T-cell (primary cell): ENCODE data around the gene ADGRG7. TPM values are rescaled to one million over a fixed set of nuclear protein-coding genes. Genes with fewer than 3 reads are reported as not detected.
A peak's percentile ranks its signal among the peaks of the same experiment; 100 is the strongest.

Source experiments
- ATAC-seq, 4 experiments: fragments of 200-7000 bp in 3 of 4; fragments of 150-1000 bp in 1 of 4; cut with Tn5 transposase; replicated peaks in 1 of 4; 1 replicate in 3 of 4; 2 replicates in 1 of 4; pipeline ENCODE4 v1.10.0; 2021; ENCODE audit warnings: moderate library complexity in 3 of 4, mild to moderate bottlenecking in 2 of 4, moderate number of reproducible peaks in 1 of 4
- CTCF ChIA-PET, 2 donors: fragments of 300-600 bp; sonication (Branson Sonifier 250); formaldehyde crosslinking; loops; one replicate each; lab custom pipeline; 2022; ENCODE audit warnings: antibody characterized with exemption in 2 of 2; lab: Charles Lee
- POLR2A ChIA-PET, 2 donors: fragments of 300-600 bp; sonication (Branson Sonifier 250); formaldehyde crosslinking; loops; one replicate each; lab custom pipeline; 2022; ENCODE audit warnings: antibody characterized with exemption in 2 of 2; lab: Charles Lee
- DNase-seq, 35 experiments: peaks; one replicate each; pipeline versions ENCODE4 v3.0.0 to v3.0.0-alpha.2; 2013 to 2023
- H3K27ac ChIP-seq: one replicate; pipeline ENCODE4 v1.5.1; 2013; ENCODE audit warnings: low read length
- H3K27me3 ChIP-seq, 2 experiments: replicated peaks in 1 of 2; 1 replicate in 1 of 2; 2 replicates in 1 of 2; pipeline versions ENCODE4 v1.6.1 to v1.7.0; 2013; ENCODE audit warnings: low read length in 1 of 2, mixed read lengths in 1 of 2; ENCODE audit not compliant: control insufficient read depth in 2 of 2, insufficient read depth in 2 of 2; ENCODE audit errors: extremely low read depth in 1 of 2
- H3K36me3 ChIP-seq, 2 donors: 1 replicate in 1 of 2; 2 replicates in 1 of 2; pipeline versions ENCODE4 v1.6.1 to v1.7.0; 2013; ENCODE audit warnings: low read length in 1 of 2; ENCODE audit not compliant: control insufficient read depth in 2 of 2, insufficient read depth in 1 of 2; ENCODE audit errors: extremely low read depth in 1 of 2
- H3K4me1 ChIP-seq, 2 experiments: 1 replicate in 1 of 2; 2 replicates in 1 of 2; pipeline versions ENCODE4 v1.6.1 to v1.7.0; 2013; ENCODE audit warnings: low read length in 2 of 2, mixed read lengths in 1 of 2; ENCODE audit not compliant: insufficient read depth in 2 of 2, control insufficient read depth in 1 of 2; ENCODE audit errors: extremely low read depth in 1 of 2
- H3K4me3 ChIP-seq, 2 donors: 1 replicate in 1 of 2; 2 replicates in 1 of 2; pipeline versions ENCODE4 v1.5.1 to v1.7.0; 2013; ENCODE audit warnings: mild to moderate bottlenecking in 2 of 2, low read length in 1 of 2, moderate library complexity in 1 of 2; ENCODE audit not compliant: control insufficient read depth in 1 of 2; ENCODE audit errors: extremely low read depth in 1 of 2
- H3K9me3 ChIP-seq: 2 replicates; pipeline ENCODE4 v1.7.0; 2013
- H3K27ac Mint-ChIP-seq, 2 donors: one replicate each; pipeline ENCODE4 v1.8.0; 2020 to 2021; ENCODE audit warnings: mild to moderate bottlenecking in 2 of 2, mixed read lengths in 2 of 2
- H3K27me3 Mint-ChIP-seq, 2 donors: one replicate each; pipeline ENCODE4 v1.8.0; 2021 to 2022; ENCODE audit warnings: mixed read lengths in 2 of 2
- H3K36me3 Mint-ChIP-seq: one replicate; pipeline ENCODE4 v1.8.0; 2021; ENCODE audit warnings: mixed read lengths
- H3K4me1 Mint-ChIP-seq, 3 donors: one replicate each; pipeline ENCODE4 v1.8.0; 2020 to 2022; ENCODE audit warnings: mixed read lengths in 3 of 3, mild to moderate bottlenecking in 1 of 3
- H3K4me3 Mint-ChIP-seq, 3 donors: one replicate each; pipeline ENCODE4 v1.8.0; 2020 to 2022; ENCODE audit warnings: mild to moderate bottlenecking in 3 of 3, mixed read lengths in 3 of 3, moderate library complexity in 3 of 3
- H3K9me3 Mint-ChIP-seq, 3 donors: one replicate each; pipeline ENCODE4 v1.8.0; 2020 to 2022; ENCODE audit warnings: mixed read lengths in 3 of 3
- WGBS: methylation state at CpG from one replicate; pipeline ENCODE4 v1.1.5; 2013; ENCODE audit warnings: missing lambda C conversion rate; ENCODE audit not compliant: insufficient coverage; 5-methylcytosine and 5-hydroxymethylcytosine counted together
- total RNA-seq, 35 experiments: library from RNA in 6 of 35; stranded (reverse) in 6 of 35; fragments of 120-200 nt in 1 of 35; gene quantifications; one replicate each; pipeline versions ENCODE4 v1.2.1 to v1.2.4 and lab custom pipeline; 2013 to 2026

Gene ADGRG7
- total RNA-seq, 5 donors from 2014 or later (not counting 1 experiment from before 2014, with no cell fraction given): not detected

DNA sequence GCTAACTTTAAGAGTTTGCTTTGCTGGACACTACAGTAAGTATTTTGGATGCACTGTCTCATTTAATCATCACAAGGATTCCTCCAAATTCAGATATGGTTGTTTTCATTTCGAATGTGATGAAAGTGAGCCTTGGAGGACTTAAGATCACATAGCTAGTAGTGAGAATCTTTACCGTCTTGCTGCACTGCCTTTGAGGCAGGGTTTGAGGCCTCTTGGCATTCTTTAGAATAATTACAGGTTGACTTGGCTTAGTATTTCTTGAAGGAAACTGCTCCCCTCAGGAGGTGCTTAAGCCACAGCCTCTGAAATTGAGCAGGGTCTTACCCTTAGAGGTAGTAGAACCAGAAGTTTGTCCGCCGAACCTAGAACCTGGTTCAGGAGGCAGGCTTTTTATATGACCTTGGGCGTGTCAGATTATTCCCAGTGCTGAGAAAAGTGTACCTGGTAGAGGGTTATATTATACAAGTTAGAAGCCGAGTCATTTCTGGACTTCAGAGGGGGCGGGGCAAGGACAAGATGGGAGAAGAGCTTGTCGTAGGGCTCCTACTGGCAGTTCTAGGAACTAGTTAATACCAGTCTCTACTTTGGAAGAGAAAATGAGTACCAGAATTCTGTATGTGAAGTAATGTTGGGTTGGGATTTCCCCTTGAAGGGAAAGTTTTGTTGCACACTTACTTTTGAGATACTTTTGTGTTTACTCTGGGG, 101.0 kb downstream of the ADGRG7 start:
- DNase-seq: peak in 29 of 35 experiments; percentile 6 to 68 (median 28)
- POLR2A ChIA-PET: interaction anchor here (0.5 to 0.8 kb wide), 7 partner anchors 9 to 908 kb away, joined by 3 to 4 read pairs (median 3); no protein-coding TSS in a partner anchor
- WGBS: 6% methylated on average over 6 of the region's 8 CpGs
- Mint-ChIP-seq H3K27ac (peak overlapping the region; percentile 74 to 76), H3K27me3 (peaks cover 4% of the 10 kb centered on the region in 2 donors), H3K9me3 (no peaks in the 10 kb centered on the region), H3K36me3 (peaks cover 25% of the 10 kb centered on the region), H3K4me1 (peaks cover 51 to 61% (median 55%) of the 10 kb centered on the region in 3 donors), H3K4me3 (peak overlapping the region; percentile 79 to 88 (median 83))
- CTCF ChIA-PET: interaction anchor here (0.6 to 1.1 kb wide), 9 partner anchors 12 to 1889 kb away, joined by 3 to 7 read pairs (median 3); partner anchors contain the start of genes LNP1 (in 1 of the 2) and TOMM70 (in 1 of the 2)
- H3K36me3 ChIP-seq: peaks cover 0 to 11% of the 10 kb centered on the region in 2 donors
- peak in 1 of 4 experiments; percentile 19 for ATAC-seq
- no peaks in the 10 kb centered on the region for H3K9me3 ChIP-seq
- peaks cover 6 to 24% of the 10 kb centered on the region in 2 experiments for H3K4me1 ChIP-seq
- peaks cover 0 to 2% of the 10 kb centered on the region in 2 experiments for H3K27me3 ChIP-seq
- peak overlapping the region; percentile 45 to 67 for H3K4me3 ChIP-seq
- peak overlapping the region; percentile 84 for H3K27ac ChIP-seq

- POLR2A ChIA-PET: interaction anchor here in 1 of 2 donors (0.6 to 0.8 kb wide), 4 partner anchors 12 to 862 kb away, joined by 3 to 6 read pairs (median 4); no protein-coding TSS in a partner anchor
- Mint-ChIP-seq H3K27me3 (no peaks in the 10 kb centered on the region), H3K9me3 (no peaks in the 10 kb centered on the region), H3K4me1 (peaks cover 71 to 86% (median 74%) of the 10 kb centered on the region in 3 donors), H3K36me3 (peaks cover 58% of the 10 kb centered on the region), H3K4me3 (peak overlapping the region in 1 of 3 donors; percentile 7), H3K27ac (no peak overlapping the region)
- no peaks in the 10 kb centered on the region for H3K27me3 ChIP-seq
- H3K36me3 ChIP-seq: peaks cover 0 to 31% of the 10 kb centered on the region in 2 donors
- DNase-seq: no peak
- no peak overlapping the region for H3K4me3 ChIP-seq
- H3K9me3 ChIP-seq: no peaks in the 10 kb centered on the region
- CTCF ChIA-PET: interaction anchor here in 1 of 2 donors (0.7 to 1.7 kb wide), 2 partner anchors 10 to 11 kb away, joined by 3 read pairs; no protein-coding TSS in a partner anchor
- H3K27ac ChIP-seq: no peak overlapping the region
- H3K4me1 ChIP-seq: peaks cover 5 to 16% of the 10 kb centered on the region in 2 experiments
- no peak for ATAC-seq
Measured at GRCh38 chr3:100715176-100715575, 105.8 kb downstream of the ADGRG7 start.

DNA sequence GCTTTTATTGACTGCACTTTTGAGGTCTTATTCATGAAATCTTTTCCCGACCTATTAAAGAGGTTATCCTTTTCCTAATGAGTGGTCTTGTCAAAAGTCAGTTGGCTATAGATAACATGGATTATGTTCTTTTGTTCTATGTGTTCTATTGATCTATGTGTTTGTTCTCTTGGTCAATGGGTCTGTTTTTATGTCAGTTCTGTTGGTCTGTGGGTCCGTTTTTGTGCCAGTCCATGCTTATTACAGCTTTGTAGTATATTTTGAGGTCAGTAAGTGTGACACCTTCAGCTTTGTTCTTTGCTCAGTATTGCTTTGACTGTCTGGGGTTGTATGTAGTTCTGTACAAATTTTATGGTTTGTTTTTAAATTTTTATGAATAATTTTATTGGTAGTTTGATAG, 107.7 kb downstream of the ADGRG7 start:
- Mint-ChIP-seq H3K9me3 (no peaks in the 10 kb centered on the region), H3K27me3 (no peaks in the 10 kb centered on the region), H3K4me3 (peak overlapping the region in 2 of 3 donors; percentile 7 to 28), H3K36me3 (peaks cover 65% of the 10 kb centered on the region), H3K4me1 (peaks cover 54 to 69% (median 55%) of the 10 kb centered on the region in 3 donors), H3K27ac (no peak overlapping the region)
- peaks cover 2 to 7% of the 10 kb centered on the region in 2 experiments for H3K4me1 ChIP-seq
- H3K27me3 ChIP-seq: no peaks in the 10 kb centered on the region
- no peak overlapping the region for H3K4me3 ChIP-seq
- ChIA-PET POLR2A (interaction anchor here in 1 of 2 donors (0.6 to 0.7 kb wide), 2 partner anchors 96 to 316 kb away, joined by 3 read pairs; partner anchors contain the start of gene LNP1), CTCF (interaction anchor here (0.6 to 1.0 kb wide), 2 partner anchors 52 to 657 kb away, joined by 3 read pairs; no protein-coding TSS in a partner anchor)
- H3K9me3 ChIP-seq: no peaks in the 10 kb centered on the region
- WGBS: 86% methylated on average over 1 of the region's 2 CpGs
- no peak overlapping the region for H3K27ac ChIP-seq
- ATAC-seq: no peak
- H3K36me3 ChIP-seq: peaks cover 0 to 44% of the 10 kb centered on the region in 2 donors
- no peak for DNase-seq

GRCh38 chr3:100717637-100718487, 108.5 kb downstream of the ADGRG7 start:
- ATAC-seq (no peak), DNase-seq (no peak)
- Mint-ChIP-seq H3K9me3 (no peaks in the 10 kb centered on the region), H3K27me3 (no peaks in the 10 kb centered on the region), H3K27ac (peak overlapping the region in 1 of 2 donors; percentile 28), H3K4me1 (peaks cover 46 to 61% (median 47%) of the 10 kb centered on the region in 3 donors), H3K36me3 (peaks cover 68% of the 10 kb centered on the region), H3K4me3 (no peak overlapping the region)
- Histone ChIP-seq H3K4me3 (no peak overlapping the region), H3K27ac (no peak overlapping the region), H3K9me3 (no peaks in the 10 kb centered on the region), H3K27me3 (no peaks in the 10 kb centered on the region), H3K36me3 (peaks cover 0 to 47% of the 10 kb centered on the region in 2 donors), H3K4me1 (peaks cover 1 to 7% of the 10 kb centered on the region in 2 experiments)
- 93% methylated on average over 3 of the region's 4 CpGs for WGBS
- CTCF ChIA-PET: interaction anchor here (0.6 to 1.0 kb wide), 4 partner anchors 9 to 249 kb away, joined by 3 to 5 read pairs (median 4); no protein-coding TSS in a partner anchor
- POLR2A ChIA-PET: interaction anchor here (0.6 to 0.8 kb wide), 10 partner anchors 9 to 891 kb away, joined by 3 to 13 read pairs (median 5); partner anchors contain the start of genes LNP1 (in 1 of the 2) and TFG (in 1 of the 2)

DNA sequence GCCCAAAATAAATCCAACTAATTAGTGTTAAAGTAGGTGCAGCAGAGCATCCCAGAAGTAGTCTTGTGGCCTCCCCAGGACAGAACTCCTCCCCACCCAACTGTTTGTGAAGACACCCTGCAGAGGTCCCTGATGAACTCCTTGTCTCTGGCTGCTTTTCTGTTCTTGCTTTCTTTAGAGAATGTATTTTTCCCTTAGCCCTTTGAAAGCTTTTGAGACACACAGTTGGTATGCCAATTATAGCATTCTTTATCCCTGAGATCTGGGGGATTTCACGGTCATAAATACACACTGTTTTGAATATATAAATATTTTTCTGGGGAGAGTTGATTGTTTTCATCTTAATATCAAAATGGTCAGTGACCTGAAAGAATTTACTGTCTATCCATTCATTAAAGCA, 109.7 kb downstream of the ADGRG7 start:
- H3K4me3 Mint-ChIP-seq: no peak overlapping the region
- no peaks in the 10 kb centered on the region for H3K9me3 Mint-ChIP-seq
- Histone ChIP-seq H3K27me3 (no peaks in the 10 kb centered on the region), H3K9me3 (no peaks in the 10 kb centered on the region), H3K4me1 (peaks cover 0 to 3% of the 10 kb centered on the region in 2 experiments), H3K27ac (no peak overlapping the region), H3K4me3 (no peak overlapping the region), H3K36me3 (peaks cover 0 to 46% of the 10 kb centered on the region in 2 donors)
- peaks cover 37 to 48% (median 45%) of the 10 kb centered on the region in 3 donors for H3K4me1 Mint-ChIP-seq
- no peaks in the 10 kb centered on the region for H3K27me3 Mint-ChIP-seq
- no peak overlapping the region for H3K27ac Mint-ChIP-seq
- no CpG with 5 or more reads among the region's 1 CpG for WGBS
- CTCF ChIA-PET: no interaction called here
- POLR2A ChIA-PET: interaction anchor here in 1 of 2 donors (0.7 to 0.9 kb wide), 3 partner anchors 8 to 757 kb away, joined by 3 to 5 read pairs (median 3); no protein-coding TSS in a partner anchor
- peaks cover 62% of the 10 kb centered on the region for H3K36me3 Mint-ChIP-seq
- ATAC-seq (no peak), DNase-seq (no peak)
